Neural cell (in vitro differentiated cells): ENCODE data around the gene SDCCAG8.

Experiments used
- EP300 ChIP-seq: fragments of 450-650 bp; conservative IDR thresholded peaks from 2 replicates; pipeline ENCODE4 v1.6.1; 2014; ENCODE audit warnings: antibody characterized with exemption, mild to moderate bottlenecking, moderate library complexity; ENCODE audit not compliant: poor library complexity, severe bottlenecking
- POLR2AphosphoS5 ChIP-seq: IDR thresholded peaks from 2 replicates; pipeline ENCODE4 v1.6.1; 2012
- SMC3 ChIP-seq: fragments of 450-650 bp; conservative IDR thresholded peaks from 2 replicates; pipeline ENCODE4 v1.6.1; 2014; ENCODE audit warnings: antibody characterized with exemption, mild to moderate bottlenecking, moderate library complexity; ENCODE audit not compliant: poor library complexity
- TF ChIP-seq, protein P1 (sequence below): fragments of 450-650 bp; IDR thresholded peaks from 2 replicates; pipeline ENCODE4 v1.5.1; 2014; ENCODE audit warnings: antibody characterized with exemption, mild to moderate bottlenecking, moderate library complexity; ENCODE audit not compliant: poor library complexity, severe bottlenecking

DNA sequence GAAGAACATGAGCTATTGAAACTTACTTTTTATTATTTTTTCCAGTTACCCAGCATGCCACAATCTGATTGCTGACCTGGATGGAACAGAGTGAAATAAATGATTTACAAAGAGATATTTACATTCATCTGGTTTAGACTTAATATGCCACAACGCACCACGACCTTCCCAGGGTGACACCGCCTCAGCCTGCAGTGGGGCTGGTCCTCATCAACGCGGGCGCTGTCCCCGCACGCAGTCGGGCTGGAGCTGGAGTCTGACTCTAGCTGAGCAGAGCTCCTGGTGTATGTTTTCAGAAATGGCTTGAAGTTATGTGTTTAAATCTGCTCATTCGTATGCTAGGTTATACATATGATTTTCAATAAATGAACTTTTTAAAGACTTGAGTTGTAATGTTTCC is 243.9 kb downstream of the SDCCAG8 start:
- TF ChIP-seq, protein P1, sequence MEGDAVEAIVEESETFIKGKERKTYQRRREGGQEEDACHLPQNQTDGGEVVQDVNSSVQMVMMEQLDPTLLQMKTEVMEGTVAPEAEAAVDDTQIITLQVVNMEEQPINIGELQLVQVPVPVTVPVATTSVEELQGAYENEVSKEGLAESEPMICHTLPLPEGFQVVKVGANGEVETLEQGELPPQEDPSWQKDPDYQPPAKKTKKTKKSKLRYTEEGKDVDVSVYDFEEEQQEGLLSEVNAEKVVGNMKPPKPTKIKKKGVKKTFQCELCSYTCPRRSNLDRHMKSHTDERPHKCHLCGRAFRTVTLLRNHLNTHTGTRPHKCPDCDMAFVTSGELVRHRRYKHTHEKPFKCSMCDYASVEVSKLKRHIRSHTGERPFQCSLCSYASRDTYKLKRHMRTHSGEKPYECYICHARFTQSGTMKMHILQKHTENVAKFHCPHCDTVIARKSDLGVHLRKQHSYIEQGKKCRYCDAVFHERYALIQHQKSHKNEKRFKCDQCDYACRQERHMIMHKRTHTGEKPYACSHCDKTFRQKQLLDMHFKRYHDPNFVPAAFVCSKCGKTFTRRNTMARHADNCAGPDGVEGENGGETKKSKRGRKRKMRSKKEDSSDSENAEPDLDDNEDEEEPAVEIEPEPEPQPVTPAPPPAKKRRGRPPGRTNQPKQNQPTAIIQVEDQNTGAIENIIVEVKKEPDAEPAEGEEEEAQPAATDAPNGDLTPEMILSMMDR: no peak
- TF ChIP-seq POLR2AphosphoS5 (no peak), EP300 (no peak), SMC3 (no peak)
